WTC11 (cell line): ENCODE measurements around the gene CIDEC. TPM values are rescaled to one million over a fixed set of nuclear protein-coding genes. Genes with fewer than 3 reads are reported as not detected.

Experiments used
- AFF4 ChIP-seq: sonication (generic); formaldehyde crosslinking; IDR thresholded peaks from 2 replicates; pipeline ENCODE4 v1.8.1; 2023; ENCODE audit warnings: mild to moderate bottlenecking, missing genetic modification reagents, borderline replicate concordance
- ATF2 ChIP-seq: sonication (generic); formaldehyde crosslinking; IDR thresholded peaks from 2 replicates; pipeline ENCODE4 v1.8.1; 2022; ENCODE audit warnings: low read depth, missing genetic modification reagents, borderline replicate concordance
- CDX4 ChIP-seq: fragments of 250-450 bp; sonication (Bioruptor Pico); IDR thresholded peaks from 2 replicates; pipeline ENCODE4 v1.9.0; 2021; ENCODE audit warnings: moderate library complexity, mild to moderate bottlenecking, inconsistent platforms, borderline replicate concordance
- CTCF ChIP-seq: fragments of 200-600 bp; IDR thresholded peaks from 2 replicates; pipeline ENCODE4 v1.8.0; 2022; ENCODE audit warnings: antibody characterized with exemption
- E2F5 ChIP-seq: sonication (generic); formaldehyde crosslinking; IDR thresholded peaks from 2 replicates; pipeline ENCODE4 v1.8.1; 2022; ENCODE audit warnings: mild to moderate bottlenecking, moderate library complexity, missing genetic modification reagents
- ELF4 ChIP-seq: sonication (generic); formaldehyde crosslinking; IDR thresholded peaks from 2 replicates; pipeline ENCODE4 v1.8.1; 2022; ENCODE audit warnings: low read depth, mild to moderate bottlenecking, moderate library complexity, missing genetic modification reagents
- EMX1 ChIP-seq: fragments of 250-450 bp; sonication (Bioruptor Pico); IDR thresholded peaks from 2 replicates; pipeline ENCODE4 v1.8.0; 2021; ENCODE audit warnings: mild to moderate bottlenecking
- FOXK1 ChIP-seq: sonication (generic); formaldehyde crosslinking; IDR thresholded peaks from 2 replicates; pipeline ENCODE4 v1.8.0; 2022; ENCODE audit warnings: mild to moderate bottlenecking, moderate library complexity, missing genetic modification reagents
- FOXP1 ChIP-seq: sonication (generic); formaldehyde crosslinking; IDR thresholded peaks from 2 replicates; pipeline ENCODE4 v1.8.0; 2022; ENCODE audit warnings: missing genetic modification reagents, mild to moderate bottlenecking, moderate library complexity, borderline replicate concordance
- GABPB1 ChIP-seq: sonication (generic); formaldehyde crosslinking; IDR thresholded peaks from 2 replicates; pipeline ENCODE4 v1.8.1; 2023; ENCODE audit warnings: mild to moderate bottlenecking, missing genetic modification reagents
- GTF2I ChIP-seq: fragments of 250-450 bp; sonication (Bioruptor Pico); conservative IDR thresholded peaks from 2 replicates; pipeline ENCODE4 v1.4.0; 2021; ENCODE audit warnings: mild to moderate bottlenecking
- JUN ChIP-seq: sonication (generic); formaldehyde crosslinking; IDR thresholded peaks from 2 replicates; pipeline ENCODE4 v1.8.0; 2023; ENCODE audit warnings: mild to moderate bottlenecking, missing genetic modification reagents
- MAX ChIP-seq: sonication (generic); formaldehyde crosslinking; IDR thresholded peaks from 2 replicates; pipeline ENCODE4 v1.8.0; 2022; ENCODE audit warnings: mild to moderate bottlenecking, missing genetic modification reagents
- MXD4 ChIP-seq: fragments of 250-450 bp; sonication (Bioruptor Pico); IDR thresholded peaks from 2 replicates; pipeline ENCODE4 v1.8.0; 2021; ENCODE audit warnings: mild to moderate bottlenecking, moderate library complexity, borderline replicate concordance
- NFYB ChIP-seq: sonication (generic); formaldehyde crosslinking; conservative IDR thresholded peaks from 2 replicates; pipeline ENCODE4 v1.8.0; 2022; ENCODE audit warnings: low read depth, missing genetic modification reagents
- NR2C2 ChIP-seq: sonication (generic); formaldehyde crosslinking; IDR thresholded peaks from 2 replicates; pipeline ENCODE4 v1.8.0; 2022; ENCODE audit warnings: mild to moderate bottlenecking, missing genetic modification reagents
- PRRX2 ChIP-seq: fragments of 250-450 bp; sonication (Bioruptor Pico); IDR thresholded peaks from 2 replicates; pipeline ENCODE4 v1.8.0; 2021; ENCODE audit warnings: mild to moderate bottlenecking
- SMAD3 ChIP-seq: sonication (generic); formaldehyde crosslinking; IDR thresholded peaks from 2 replicates; pipeline ENCODE4 v1.8.0; 2022; ENCODE audit warnings: missing genetic modification reagents, mild to moderate bottlenecking, borderline replicate concordance
- TP53 ChIP-seq: sonication (generic); formaldehyde crosslinking; IDR thresholded peaks from 2 replicates; pipeline ENCODE4 v1.8.1; 2023; ENCODE audit warnings: mild to moderate bottlenecking, missing genetic modification reagents
- USF2 ChIP-seq: sonication (generic); formaldehyde crosslinking; IDR thresholded peaks from 2 replicates; pipeline ENCODE4 v1.8.1; 2023; ENCODE audit warnings: mild to moderate bottlenecking, missing genetic modification reagents, moderate library complexity
- ZBTB21 ChIP-seq: sonication (generic); formaldehyde crosslinking; IDR thresholded peaks from 2 replicates; pipeline ENCODE4 v1.8.1; 2023; ENCODE audit warnings: mild to moderate bottlenecking, missing genetic modification reagents, borderline replicate concordance
- ZNF138 ChIP-seq: sonication (generic); formaldehyde crosslinking; conservative IDR thresholded peaks from 2 replicates; pipeline ENCODE4 v1.8.1; 2022; ENCODE audit warnings: mild to moderate bottlenecking, moderate library complexity, missing genetic modification reagents
- ZNF423 ChIP-seq: fragments of 250-450 bp; sonication (Bioruptor Pico); IDR thresholded peaks from 2 replicates; pipeline ENCODE4 v2.1.2; 2022; ENCODE audit warnings: mild to moderate bottlenecking, moderate library complexity
- total RNA-seq: library from RNA; stranded (reverse); gene quantifications from 3 replicates; pipeline ENCODE4 v1.2.3, GENCODE V29; 2021
- TF ChIP-seq, protein P1 (sequence below): sonication (generic); formaldehyde crosslinking; IDR thresholded peaks from 2 replicates; pipeline ENCODE4 v1.8.1; 2022; ENCODE audit warnings: mild to moderate bottlenecking, missing genetic modification reagents, moderate library complexity, borderline replicate concordance
- TF ChIP-seq, protein P2 (sequence below): sonication (generic); formaldehyde crosslinking; conservative IDR thresholded peaks from 2 replicates; pipeline ENCODE4 v1.8.1; 2023; ENCODE audit warnings: mild to moderate bottlenecking, low read depth, missing genetic modification reagents, moderate library complexity

Gene CIDEC
- total RNA-seq, 1 experiment from 2014 or later, result not detected

DNA sequence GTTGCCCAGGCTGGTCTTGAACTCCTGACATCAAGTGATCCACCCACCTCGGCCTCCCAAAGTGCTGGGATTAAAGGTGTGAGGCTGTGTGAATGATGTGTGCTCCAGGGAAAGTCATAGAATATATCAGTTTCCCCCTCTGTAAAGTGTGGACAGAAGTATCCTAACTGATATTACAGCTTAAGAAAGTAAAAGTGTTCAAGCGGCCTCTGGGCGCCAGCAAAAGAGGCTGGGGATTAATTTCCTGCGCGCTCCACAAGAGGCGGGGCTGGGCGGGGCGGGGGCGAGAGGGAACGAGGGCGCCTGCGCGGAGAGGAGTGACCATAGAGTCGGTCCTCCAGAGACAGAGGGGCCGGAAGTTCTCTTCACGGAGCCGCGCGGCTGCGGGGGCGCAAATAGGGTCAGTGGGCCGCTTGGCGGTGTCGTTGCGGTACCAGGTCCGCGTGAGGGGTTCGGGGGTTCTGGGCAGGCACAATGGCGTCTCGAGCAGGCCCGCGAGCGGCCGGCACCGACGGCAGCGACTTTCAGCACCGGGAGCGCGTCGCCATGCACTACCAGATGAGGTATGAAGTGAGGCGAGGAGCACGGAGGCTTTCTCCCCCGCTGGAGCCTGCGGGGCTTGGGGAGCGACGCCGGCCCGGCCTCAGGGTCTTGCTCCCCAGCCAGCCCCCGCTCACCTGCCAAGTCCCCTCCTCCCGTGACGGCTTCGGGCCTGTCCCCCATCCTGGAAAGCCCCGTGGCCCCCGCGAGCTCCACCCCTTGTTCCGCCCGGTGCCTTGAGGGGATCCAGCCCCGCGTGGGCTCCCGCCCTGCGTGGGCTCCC, 10.4 kb upstream of the CIDEC start, which contains the start of gene JAGN1 (continued):
- TF ChIP-seq GABPB1 (CRISPR knock-in tag) (peak; percentile 68; the same call in 1 of the 2 replicates), ZBTB21 (CRISPR knock-in tag) (no peak), TP53 (CRISPR knock-in tag) (no peak), ZNF138 (CRISPR knock-in tag) (no peak), FOXP1 (CRISPR knock-in tag) (peak; percentile 83; the same call in 1 of the 2 replicates), FOXK1 (peak; percentile 53), ZNF423 (no peak), CTCF (no peak), JUN (peak; percentile 64; the same call in 1 of the 2 replicates), AFF4 (CRISPR knock-in tag) (no peak), CDX4 (no peak), EMX1 (no peak), MXD4 (CRISPR knock-in tag) (no peak), NR2C2 (CRISPR knock-in tag) (no peak), MAX (peak; percentile 81), ATF2 (CRISPR knock-in tag) (no peak), ELF4 (CRISPR knock-in tag) (no peak), NFYB (CRISPR knock-in tag) (no peak), USF2 (no peak), PRRX2 (CRISPR knock-in tag) (no peak), SMAD3 (CRISPR knock-in tag) (peak; percentile 78; the same call in 1 of the 2 replicates), E2F5 (CRISPR knock-in tag) (no peak), GTF2I (CRISPR knock-in tag) (no peak)
- TF ChIP-seq, protein P1, sequence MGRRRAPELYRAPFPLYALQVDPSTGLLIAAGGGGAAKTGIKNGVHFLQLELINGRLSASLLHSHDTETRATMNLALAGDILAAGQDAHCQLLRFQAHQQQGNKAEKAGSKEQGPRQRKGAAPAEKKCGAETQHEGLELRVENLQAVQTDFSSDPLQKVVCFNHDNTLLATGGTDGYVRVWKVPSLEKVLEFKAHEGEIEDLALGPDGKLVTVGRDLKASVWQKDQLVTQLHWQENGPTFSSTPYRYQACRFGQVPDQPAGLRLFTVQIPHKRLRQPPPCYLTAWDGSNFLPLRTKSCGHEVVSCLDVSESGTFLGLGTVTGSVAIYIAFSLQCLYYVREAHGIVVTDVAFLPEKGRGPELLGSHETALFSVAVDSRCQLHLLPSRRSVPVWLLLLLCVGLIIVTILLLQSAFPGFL (CRISPR knock-in tag), result no peak
- TF ChIP-seq, protein P2, sequence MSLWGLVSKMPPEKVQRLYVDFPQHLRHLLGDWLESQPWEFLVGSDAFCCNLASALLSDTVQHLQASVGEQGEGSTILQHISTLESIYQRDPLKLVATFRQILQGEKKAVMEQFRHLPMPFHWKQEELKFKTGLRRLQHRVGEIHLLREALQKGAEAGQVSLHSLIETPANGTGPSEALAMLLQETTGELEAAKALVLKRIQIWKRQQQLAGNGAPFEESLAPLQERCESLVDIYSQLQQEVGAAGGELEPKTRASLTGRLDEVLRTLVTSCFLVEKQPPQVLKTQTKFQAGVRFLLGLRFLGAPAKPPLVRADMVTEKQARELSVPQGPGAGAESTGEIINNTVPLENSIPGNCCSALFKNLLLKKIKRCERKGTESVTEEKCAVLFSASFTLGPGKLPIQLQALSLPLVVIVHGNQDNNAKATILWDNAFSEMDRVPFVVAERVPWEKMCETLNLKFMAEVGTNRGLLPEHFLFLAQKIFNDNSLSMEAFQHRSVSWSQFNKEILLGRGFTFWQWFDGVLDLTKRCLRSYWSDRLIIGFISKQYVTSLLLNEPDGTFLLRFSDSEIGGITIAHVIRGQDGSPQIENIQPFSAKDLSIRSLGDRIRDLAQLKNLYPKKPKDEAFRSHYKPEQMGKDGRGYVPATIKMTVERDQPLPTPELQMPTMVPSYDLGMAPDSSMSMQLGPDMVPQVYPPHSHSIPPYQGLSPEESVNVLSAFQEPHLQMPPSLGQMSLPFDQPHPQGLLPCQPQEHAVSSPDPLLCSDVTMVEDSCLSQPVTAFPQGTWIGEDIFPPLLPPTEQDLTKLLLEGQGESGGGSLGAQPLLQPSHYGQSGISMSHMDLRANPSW (CRISPR knock-in tag), result no peak
